HG03558 (cell line): ENCODE results near the gene TRIM2.
"Not testable (repeated sequence)": the region's sequence is repeated elsewhere in the genome, so short reads cannot be mapped to it uniquely, and the experiment has no call there.

ENCODE experiments used
- ATAC-seq: cut with Tn5 transposase; IDR thresholded peaks from one replicate; pipeline ENCODE4 v1.9.1; 2021; ENCODE audit warnings: moderate number of reproducible peaks; ENCODE audit not compliant: unreplicated experiment; ENCODE audit errors: extremely low read depth

The TRIM2 gene

GRCh38 chr4:153186046-153186728 lies 18.1 kb upstream of the TRIM2 start:
- ATAC-seq = no peak

GRCh38 chr4:153189016-153189801 lies 15.0 kb upstream of the TRIM2 start:
- ATAC-seq = no peak

- no peak for ATAC-seq
Measured at GRCh38 chr4:153191795-153192363, 12.4 kb upstream of the TRIM2 start.

- ATAC-seq = no peak
Measured at GRCh38 chr4:153197301-153197700, 6.9 kb upstream of the TRIM2 start.

- ATAC-seq = no peak
Measured at GRCh38 chr4:153198719-153199118, 5.5 kb upstream of the TRIM2 start.

- ATAC-seq = not testable (repeated sequence)
Measured at GRCh38 chr4:153203746-153204145, 497 bp upstream of the TRIM2 start.

- ATAC-seq = no peak
Measured at GRCh38 chr4:153204728-153205648, 745 bp downstream of the TRIM2 start.

GRCh38 chr4:153205757-153206156 lies 1.5 kb downstream of the TRIM2 start:
- ATAC-seq = no peak

GRCh38 chr4:153206534-153206933 lies 2.3 kb downstream of the TRIM2 start:
- ATAC-seq = no peak

- ATAC-seq = no peak
Measured at GRCh38 chr4:153207027-153207426, 2.8 kb downstream of the TRIM2 start.

- ATAC-seq = no peak
Measured at GRCh38 chr4:153207567-153207966, 3.3 kb downstream of the TRIM2 start.

- no peak for ATAC-seq
Measured at GRCh38 chr4:153209410-153209809, 5.2 kb downstream of the TRIM2 start.

GRCh38 chr4:153210727-153211126 lies 6.5 kb downstream of the TRIM2 start:
- ATAC-seq = no peak

GRCh38 chr4:153211986-153212728 lies 7.9 kb downstream of the TRIM2 start:
- no peak for ATAC-seq

- ATAC-seq = no peak
Measured at GRCh38 chr4:153212736-153213135, 8.5 kb downstream of the TRIM2 start.

GRCh38 chr4:153215921-153216320 lies 11.7 kb downstream of the TRIM2 start:
- no peak for ATAC-seq

GRCh38 chr4:153216546-153216945 lies 12.3 kb downstream of the TRIM2 start:
- ATAC-seq = no peak

- ATAC-seq = no peak
Measured at GRCh38 chr4:153217440-153217839, 13.2 kb downstream of the TRIM2 start.

- ATAC-seq = no peak
Measured at GRCh38 chr4:153218961-153219360, 14.7 kb downstream of the TRIM2 start.
